GM18511 (cell line): ENCODE measurements around the gene FRAT2.
A peak's percentile ranks its signal among the peaks of the same experiment; 100 is the strongest.
"Not testable (repeated sequence)": the region's sequence is repeated elsewhere in the genome, so short reads cannot be mapped to it uniquely, and the experiment has no call there.

Experiments
- ATAC-seq: cut with Tn5 transposase; IDR thresholded peaks from one replicate; pipeline ENCODE4 v1.9.1; 2021; ENCODE audit warnings: mild to moderate bottlenecking, moderate library complexity; ENCODE audit not compliant: unreplicated experiment

FRAT2 gene

DNA sequence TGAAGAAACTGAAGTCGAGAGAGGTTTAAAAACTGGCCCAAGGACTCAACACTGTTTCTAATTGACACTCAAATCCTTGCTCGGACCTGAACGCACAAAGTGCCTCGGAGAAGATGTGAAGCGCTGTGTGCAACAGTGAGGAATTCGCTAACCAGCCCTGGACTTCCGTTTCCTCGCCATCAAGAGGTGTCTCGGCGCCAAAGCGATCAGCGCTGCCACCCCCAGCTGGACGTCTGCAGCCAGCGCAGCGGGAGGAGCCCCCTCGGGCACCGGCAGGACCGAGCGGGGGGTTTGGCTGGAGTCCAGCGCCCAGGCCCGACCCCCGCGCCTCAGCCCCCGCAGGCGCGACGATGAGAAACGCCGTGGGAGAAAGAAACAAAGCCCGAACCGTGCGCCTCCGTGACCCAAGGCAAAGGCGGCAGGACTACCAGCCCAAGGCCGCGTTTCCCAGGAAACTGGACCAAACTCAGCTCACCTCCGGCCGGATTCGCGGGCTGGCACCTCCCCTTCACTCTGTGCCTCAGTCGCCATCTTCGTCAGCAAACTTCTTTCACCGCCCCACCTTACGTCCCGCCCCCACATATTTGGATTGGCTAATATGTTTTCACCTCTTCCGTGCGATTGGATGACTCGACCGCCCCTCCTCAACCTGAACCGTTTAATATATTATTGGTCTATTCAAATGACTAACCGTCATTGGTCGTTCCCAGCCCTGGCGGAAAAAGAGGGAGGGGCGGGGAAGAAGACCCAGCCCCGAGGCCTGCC lies 42.2 kb downstream of the FRAT2 start, which contains the start of gene ARHGAP19:
Gene ARHGAP19, minus strand, starts transcription at position 541 of the 765 bp plus-strand sequence. Its CDS starts 10 bp downstream, at position 531.
- peak; percentile 98 for ATAC-seq

DNA sequence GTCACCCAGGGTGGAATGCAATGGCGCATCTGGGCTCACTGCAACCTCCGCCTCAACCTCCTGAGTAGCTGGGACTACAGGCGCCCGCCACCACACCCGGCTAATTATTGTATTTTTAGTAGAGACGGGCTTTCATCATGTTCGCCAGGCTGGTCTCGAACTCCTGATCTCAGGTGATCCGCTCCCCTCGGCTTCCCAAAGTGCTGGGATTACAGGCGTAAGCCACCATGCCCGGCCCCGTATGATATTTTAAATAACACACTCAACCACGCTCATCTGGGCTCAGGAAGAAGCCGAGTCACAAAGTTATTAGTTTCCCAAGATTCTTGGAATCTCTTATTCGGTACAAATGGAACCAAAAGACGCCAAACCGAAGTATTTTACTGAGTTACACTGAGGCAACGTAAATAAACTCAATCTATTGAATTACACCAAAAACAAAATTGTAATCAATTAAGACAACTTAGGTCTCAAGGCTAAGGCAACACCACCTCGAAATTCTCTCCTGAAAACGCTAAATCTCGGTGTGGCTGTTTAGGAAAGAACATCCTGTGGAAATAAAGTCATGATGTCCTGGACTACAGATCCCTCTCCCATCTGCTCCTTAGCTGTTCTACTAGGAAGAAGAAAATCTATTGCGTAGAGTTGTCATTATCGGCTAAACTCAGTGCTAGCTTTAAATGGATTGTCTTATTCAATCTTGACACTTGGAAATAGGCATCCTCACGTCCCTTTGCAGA lies 43.0 kb downstream of the FRAT2 start:
- peak; percentile 4 for ATAC-seq

- not testable (repeated sequence) for ATAC-seq
Measured at GRCh38 chr10:97290576-97291356, 43.8 kb downstream of the FRAT2 start.

- ATAC-seq = not testable (repeated sequence)
Measured at GRCh38 chr10:97290076-97290475, 44.5 kb downstream of the FRAT2 start.
